ENCODE data around the gene METAP1D.

- TF ChIP-seq CTCF (IDR thresholded peaks at IDR 0.05) (no peak), GATA2 (CRISPR knock-in tag; IDR thresholded peaks at IDR 0.05) (no peak), FOXJ3 (CRISPR knock-in tag; IDR thresholded peaks at IDR 0.05) (no peak), ELF1 (IDR thresholded peaks at IDR 0.05) (no peak)
Measured at GRCh38 chr2:172097557-172098131, 97.9 kb downstream of the METAP1D start.

All from SK-N-SH (cell line).